H1 (cell line): ENCODE data around the gene APP. TPM values are rescaled to one million over a fixed set of nuclear protein-coding genes. Genes with fewer than 3 reads are reported as not detected.

Experiments used
- CTCF ChIA-PET: fragments of 300-600 bp; sonication (Branson Sonifier 250); formaldehyde crosslinking; loops from one replicate; lab custom pipeline; 2021; ENCODE audit not compliant: partially characterized antibody; lab: Charles Lee
- POLR2A ChIA-PET: fragments of 300-600 bp; sonication (Branson Sonifier 250); formaldehyde crosslinking; loops from one replicate; lab custom pipeline; 2021; ENCODE audit warnings: inconsistent platforms; ENCODE audit not compliant: partially characterized antibody; lab: Charles Lee
- DNase-seq, 2 experiments: peaks; one replicate each; pipeline versions ENCODE4 v3.0.0 to v3.0.0-alpha.2; 2010 to 2022; ENCODE audit warnings: low spot score in 2 of 2, low read depth in 1 of 2, mixed read lengths in 1 of 2
- FAIRE-seq: peaks from 2 replicates; lab custom pipeline; 2011; peaks lifted over from hg19 to GRCh38; lab: Jason Lieb, UNC
- H2AFZ ChIP-seq: 2 replicates; pipeline ENCODE4 v1.8.1; 2012; ENCODE audit warnings: low read length, inconsistent platforms
- H2AK5ac ChIP-seq: 2 replicates; pipeline ENCODE4 v1.6.1; 2013; ENCODE audit warnings: low read depth, low read length
- H2BK120ac ChIP-seq: replicated peaks from 2 replicates; pipeline ENCODE3; 2013; ENCODE audit warnings: low read depth, low read length, inconsistent platforms
- H2BK12ac ChIP-seq: 2 replicates; pipeline ENCODE4 v1.6.1; 2013; ENCODE audit warnings: low read depth, low read length
- H2BK15ac ChIP-seq: 2 replicates; pipeline ENCODE4 v1.6.1; 2013; ENCODE audit warnings: low read length
- H2BK20ac ChIP-seq: 2 replicates; pipeline ENCODE4 v1.6.1; 2013; ENCODE audit warnings: low read length
- H2BK5ac ChIP-seq: 2 replicates; pipeline ENCODE4 v1.6.1; 2013; ENCODE audit warnings: low read depth, low read length
- H3K14ac ChIP-seq: 2 replicates; pipeline ENCODE4 v1.6.1; 2013; ENCODE audit warnings: inconsistent platforms; ENCODE audit not compliant: insufficient read length
- H3K18ac ChIP-seq: 2 replicates; pipeline ENCODE4 v1.6.1; 2013; ENCODE audit warnings: low read length; ENCODE audit errors: extremely low read depth
- H3K23ac ChIP-seq: 2 replicates; pipeline ENCODE4 v1.6.1; 2013; ENCODE audit warnings: inconsistent platforms; ENCODE audit not compliant: insufficient read length
- H3K23me2 ChIP-seq: 2 replicates; pipeline ENCODE4 v1.6.1; 2013; ENCODE audit warnings: low read depth, low read length
- H3K27ac ChIP-seq: 2 replicates; pipeline ENCODE4 v1.6.1; 2011; ENCODE audit warnings: low read depth, low read length, inconsistent platforms
- H3K27me3 ChIP-seq, 4 experiments: replicated peaks in 1 of 4; 1 replicate in 1 of 4; 2 replicates in 3 of 4; pipeline versions ENCODE4 v1.6.1 to v1.8.1; 2011 to 2013; ENCODE audit warnings: low read length in 3 of 4, mild to moderate bottlenecking in 3 of 4, inconsistent platforms in 2 of 4, mixed read lengths in 2 of 4, moderate library complexity in 1 of 4; ENCODE audit not compliant: control insufficient read depth in 3 of 4, insufficient read depth in 3 of 4; ENCODE audit errors: extremely low read depth in 1 of 4
- H3K36me3 ChIP-seq, 4 experiments: 2 replicates each; pipeline versions ENCODE4 v1.6.1 to v1.8.1; 2011 to 2013; ENCODE audit warnings: mild to moderate bottlenecking in 4 of 4, low read length in 3 of 4, moderate library complexity in 2 of 4, control low read depth in 1 of 4, inconsistent platforms in 1 of 4; ENCODE audit not compliant: insufficient read depth in 4 of 4, control insufficient read depth in 2 of 4
- H3K4ac ChIP-seq: replicated peaks from 2 replicates; pipeline ENCODE3; 2013; ENCODE audit warnings: low read length, low read depth, mixed read lengths, inconsistent platforms; ENCODE audit not compliant: insufficient read length
- H3K4me1 ChIP-seq, 4 experiments: replicated peaks in 1 of 4; 1 replicate in 1 of 4; 2 replicates in 3 of 4; pipeline versions ENCODE4 v1.6.1 to v1.8.1; 2011 to 2013; ENCODE audit warnings: low read length in 3 of 4, inconsistent platforms in 2 of 4, mixed read lengths in 1 of 4; ENCODE audit not compliant: insufficient read depth in 4 of 4, control insufficient read depth in 3 of 4
- H3K4me2 ChIP-seq, 2 experiments: 2 replicates each; pipeline versions ENCODE4 v1.6.1 to v1.8.1; 2011 to 2013; ENCODE audit warnings: low read depth in 2 of 2, low read length in 2 of 2, control low read depth in 1 of 2, inconsistent platforms in 1 of 2, mild to moderate bottlenecking in 1 of 2; ENCODE audit not compliant: insufficient read depth in 1 of 2
- H3K4me3 ChIP-seq, 4 experiments: fragments of 200-600, 300-600 bp in 1 of 4; sonication (generic), shearing (Covaris generic), sonication (Bioruptor Twin) in 1 of 4; 2 replicates each; pipeline versions ENCODE4 v1.5.1 to v1.8.1; 2011 to 2016; ENCODE audit warnings: low read length in 4 of 4, low read depth in 3 of 4, control low read depth in 2 of 4, inconsistent platforms in 2 of 4, mild to moderate bottlenecking in 2 of 4, mixed read lengths in 1 of 4, moderate library complexity in 1 of 4; ENCODE audit not compliant: insufficient read depth in 2 of 4; ENCODE audit errors: extremely low read depth in 1 of 4
- H3K56ac ChIP-seq: replicated peaks from 2 replicates; pipeline ENCODE3; 2013; ENCODE audit warnings: low read depth, mild to moderate bottlenecking, mixed read lengths, low read length, inconsistent platforms; ENCODE audit not compliant: insufficient read length
- H3K79me1 ChIP-seq: 2 replicates; pipeline ENCODE4 v1.6.1; 2013; ENCODE audit warnings: low read depth, low read length, control low read depth
- H3K79me2 ChIP-seq, 2 experiments: 2 replicates each; pipeline versions ENCODE4 v1.6.1 to v1.8.1; 2012 to 2013; ENCODE audit warnings: low read length in 2 of 2, mild to moderate bottlenecking in 2 of 2, inconsistent platforms in 1 of 2; ENCODE audit not compliant: insufficient read depth in 2 of 2, control insufficient read depth in 1 of 2
- H3K9ac ChIP-seq, 4 experiments: replicated peaks in 1 of 4; 1 replicate in 1 of 4; 2 replicates in 3 of 4; pipeline versions ENCODE4 v1.6.1 to v1.8.1; 2011 to 2013; ENCODE audit warnings: low read depth in 3 of 4, low read length in 3 of 4, control low read depth in 2 of 4, mild to moderate bottlenecking in 2 of 4, moderate library complexity in 2 of 4, inconsistent platforms in 1 of 4; ENCODE audit errors: extremely low read depth in 1 of 4
- H3K9me3 ChIP-seq, 2 experiments: 2 replicates each; pipeline versions ENCODE4 v1.6.1 to v1.8.1; 2012 to 2013; ENCODE audit warnings: mild to moderate bottlenecking in 2 of 2, moderate library complexity in 2 of 2, control low read depth in 1 of 2, inconsistent platforms in 1 of 2, low read depth in 1 of 2, low read length in 1 of 2, mixed read lengths in 1 of 2; ENCODE audit not compliant: insufficient read depth in 2 of 2
- H4K20me1 ChIP-seq, 2 experiments: replicated peaks in 1 of 2; 2 replicates each; pipeline versions ENCODE3 to v1.8.1; 2011 to 2013; ENCODE audit warnings: inconsistent platforms in 2 of 2, low read length in 2 of 2, mild to moderate bottlenecking in 1 of 2; ENCODE audit not compliant: insufficient read depth in 2 of 2, control insufficient read depth in 1 of 2
- H4K5ac ChIP-seq: 2 replicates; pipeline ENCODE4 v1.6.1; 2013; ENCODE audit warnings: low read length, low read depth, mixed read lengths, inconsistent platforms; ENCODE audit not compliant: insufficient read length
- H4K8ac ChIP-seq: 2 replicates; pipeline ENCODE4 v1.8.0; 2013; ENCODE audit warnings: mild to moderate bottlenecking, moderate library complexity, low read length, inconsistent platforms; ENCODE audit not compliant: insufficient read depth; ENCODE audit errors: extremely low read depth
- H4K91ac ChIP-seq: replicated peaks from 2 replicates; pipeline ENCODE3; 2013; ENCODE audit warnings: low read length, mixed read lengths, inconsistent platforms; ENCODE audit not compliant: insufficient read length
- JUND ChIP-seq: IDR thresholded peaks from 2 replicates; pipeline ENCODE4 v1.6.1; 2011; ENCODE audit warnings: mild to moderate bottlenecking, improper control_type of control experiment, low read length
- SIX5 ChIP-seq: IDR thresholded peaks from 2 replicates; pipeline ENCODE4 v1.6.1; 2011; ENCODE audit warnings: mild to moderate bottlenecking, low read depth, low read length
- TAF7 ChIP-seq: optimal IDR thresholded peaks from 2 replicates; pipeline ENCODE3; 2011; ENCODE audit warnings: low read depth, mild to moderate bottlenecking, inconsistent platforms, low read length, moderate library complexity, borderline replicate concordance
- WGBS, 2 experiments: shearing (Covaris generic) in 1 of 2; methylation state at CpG; one replicate each; pipeline versions ENCODE4 v1.1.6 to v1.1.7; 2013 to 2015; ENCODE audit warnings: low lambda C conversion rate in 2 of 2, mixed read lengths in 2 of 2, inconsistent platforms in 1 of 2, low coverage in 1 of 2, missing lambda C conversion rate in 1 of 2; ENCODE audit not compliant: insufficient replicate concordance in 2 of 2, insufficient coverage in 1 of 2, insufficient read length in 1 of 2; ENCODE audit errors: extremely low coverage in 1 of 2, missing lambda C conversion rate in 1 of 2; 5-methylcytosine and 5-hydroxymethylcytosine counted together
- polyA plus RNA-seq, 7 experiments: library from polyadenylated mRNA; depleted of rRNA in 3 of 7; stranded (reverse) in 5 of 7; unstranded in 2 of 7; fragments of >200 nt in 5 of 7; fragments of 200-250 nt in 2 of 7; gene quantifications; 1 replicate in 5 of 7; 2 replicates in 1 of 7; 4 replicates in 1 of 7; pipeline versions ENCODE4 v1.2.1 to v1.2.3, GENCODE V29; 2011 to 2013; ENCODE audit warnings: missing spikeins in 2 of 7, mixed read lengths in 2 of 7
- total RNA-seq: library from RNA; stranded (reverse); fragmentation: NEBNext Ultra II Directional; extraction: Animal tissue kit (Norgen Biotek cat#: 25700); gene quantifications from 2 replicates; pipeline ENCODE4 v1.2.1, GENCODE V29; 2021

Gene APP
- total and polyA plus RNA-seq, 2 of the 8 experiments (the other 6 are each of a cell fraction or from before 2014, with no cell fraction given) = 375 to 551 TPM

GRCh38 chr21:25916226-25916625, 254.3 kb downstream of the APP start:
- peaks cover 0 to 5% (median 2%) of the 10 kb centered on the region in 4 experiments; a peak in 2 of 8 replicates for H3K36me3 ChIP-seq
- H3K4ac ChIP-seq = no peak overlapping the region
- H4K91ac ChIP-seq = no peak overlapping the region
- H3K18ac ChIP-seq = no peak overlapping the region
- H3K56ac ChIP-seq = no peak overlapping the region
- H3K9me3 ChIP-seq = no peaks in the 10 kb centered on the region
- no peaks in the 10 kb centered on the region for H3K23me2 ChIP-seq
- H3K23ac ChIP-seq = no peak overlapping the region
- no peak overlapping the region for H4K8ac ChIP-seq
- no peak overlapping the region for H3K4me3 ChIP-seq
- no peak overlapping the region for H4K5ac ChIP-seq
- FAIRE-seq (no peak), DNase-seq (no peak)
- no peak for TF ChIP-seq TAF7
- TF ChIP-seq JUND = no peak
- no peak for TF ChIP-seq SIX5
- ChIA-PET CTCF (interaction anchor here (0.5 kb wide), 1 partner anchor 633 kb away, joined by 3 read pairs; no protein-coding TSS in a partner anchor), POLR2A (interaction anchor here (1.4 kb wide), 1 partner anchor 9 kb away, joined by 4 read pairs; no protein-coding TSS in a partner anchor)
- peaks cover 8% of the 10 kb centered on the region; the same call in 1 of the 2 replicates for H3K79me1 ChIP-seq
- peaks cover 0 to 2% of the 10 kb centered on the region in 2 experiments for H4K20me1 ChIP-seq
- peaks cover 0 to 10% (median 5%) of the 10 kb centered on the region in 4 experiments; a peak in 3 of 7 replicates for H3K4me1 ChIP-seq
- no peaks in the 10 kb centered on the region for H3K27me3 ChIP-seq
- no peak overlapping the region for H2BK120ac ChIP-seq
- no peak overlapping the region for H3K14ac ChIP-seq
- H3K9ac ChIP-seq = no peak overlapping the region
- no peak overlapping the region for H2AK5ac ChIP-seq
- no peak overlapping the region for H2AFZ ChIP-seq
- H3K27ac ChIP-seq = no peak overlapping the region
- 91% methylated on average over 6 of the region's 6 CpGs; no CpG with 5 or more reads in 1 of the 2 experiments for WGBS, 2 experiments
- no peak overlapping the region for H2BK20ac ChIP-seq
- H2BK15ac ChIP-seq = no peak overlapping the region
- H3K4me2 ChIP-seq = no peak overlapping the region
- H2BK12ac ChIP-seq = no peak overlapping the region
- H3K79me2 ChIP-seq = peaks cover 0 to 36% of the 10 kb centered on the region in 2 experiments; a peak in 2 of 4 replicates
- no peak overlapping the region for H2BK5ac ChIP-seq
